ENCODE measurements around the gene GAB1.

DNA sequence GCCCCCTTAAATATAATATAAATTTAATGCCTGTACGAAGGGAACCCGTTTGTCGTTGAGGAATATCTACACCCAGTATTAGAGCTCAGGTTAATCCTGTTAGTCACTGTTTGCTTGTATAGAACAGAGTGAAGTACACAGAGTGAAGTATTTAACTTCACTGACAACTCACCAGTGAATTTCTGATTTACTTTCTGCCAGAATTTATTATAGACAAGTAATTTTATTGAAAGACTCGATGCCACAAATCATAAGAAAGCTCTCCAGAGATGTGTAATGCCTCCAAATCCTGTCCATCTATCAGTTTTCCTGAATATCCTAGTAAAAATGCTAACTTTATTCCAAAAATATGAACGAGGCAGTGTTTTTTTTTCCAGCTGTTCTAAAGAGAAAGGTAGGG, 1.6 kb downstream of the GAB1 start:
- TF ChIP-seq, protein P1, sequence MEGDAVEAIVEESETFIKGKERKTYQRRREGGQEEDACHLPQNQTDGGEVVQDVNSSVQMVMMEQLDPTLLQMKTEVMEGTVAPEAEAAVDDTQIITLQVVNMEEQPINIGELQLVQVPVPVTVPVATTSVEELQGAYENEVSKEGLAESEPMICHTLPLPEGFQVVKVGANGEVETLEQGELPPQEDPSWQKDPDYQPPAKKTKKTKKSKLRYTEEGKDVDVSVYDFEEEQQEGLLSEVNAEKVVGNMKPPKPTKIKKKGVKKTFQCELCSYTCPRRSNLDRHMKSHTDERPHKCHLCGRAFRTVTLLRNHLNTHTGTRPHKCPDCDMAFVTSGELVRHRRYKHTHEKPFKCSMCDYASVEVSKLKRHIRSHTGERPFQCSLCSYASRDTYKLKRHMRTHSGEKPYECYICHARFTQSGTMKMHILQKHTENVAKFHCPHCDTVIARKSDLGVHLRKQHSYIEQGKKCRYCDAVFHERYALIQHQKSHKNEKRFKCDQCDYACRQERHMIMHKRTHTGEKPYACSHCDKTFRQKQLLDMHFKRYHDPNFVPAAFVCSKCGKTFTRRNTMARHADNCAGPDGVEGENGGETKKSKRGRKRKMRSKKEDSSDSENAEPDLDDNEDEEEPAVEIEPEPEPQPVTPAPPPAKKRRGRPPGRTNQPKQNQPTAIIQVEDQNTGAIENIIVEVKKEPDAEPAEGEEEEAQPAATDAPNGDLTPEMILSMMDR (IDR thresholded peaks at IDR 0.05): no peak
- TF ChIP-seq ZFX (IDR thresholded peaks at IDR 0.05; ENCODE audit: borderline replicate concordance): no peak

Measured in 22Rv1 (cell line).